ENCODE measurements around the gene EEF1G. TPM values are rescaled to one million over a fixed set of nuclear protein-coding genes. Genes with fewer than 3 reads are reported as not detected.
"Not testable (repeated sequence)": the region's sequence is repeated elsewhere in the genome, so short reads cannot be mapped to it uniquely, and the experiment has no call there.

The EEF1G gene
- total RNA-seq, 4 donors from 2014 or later, result 1,221 to 2,946 (median 2,495) TPM

DNA sequence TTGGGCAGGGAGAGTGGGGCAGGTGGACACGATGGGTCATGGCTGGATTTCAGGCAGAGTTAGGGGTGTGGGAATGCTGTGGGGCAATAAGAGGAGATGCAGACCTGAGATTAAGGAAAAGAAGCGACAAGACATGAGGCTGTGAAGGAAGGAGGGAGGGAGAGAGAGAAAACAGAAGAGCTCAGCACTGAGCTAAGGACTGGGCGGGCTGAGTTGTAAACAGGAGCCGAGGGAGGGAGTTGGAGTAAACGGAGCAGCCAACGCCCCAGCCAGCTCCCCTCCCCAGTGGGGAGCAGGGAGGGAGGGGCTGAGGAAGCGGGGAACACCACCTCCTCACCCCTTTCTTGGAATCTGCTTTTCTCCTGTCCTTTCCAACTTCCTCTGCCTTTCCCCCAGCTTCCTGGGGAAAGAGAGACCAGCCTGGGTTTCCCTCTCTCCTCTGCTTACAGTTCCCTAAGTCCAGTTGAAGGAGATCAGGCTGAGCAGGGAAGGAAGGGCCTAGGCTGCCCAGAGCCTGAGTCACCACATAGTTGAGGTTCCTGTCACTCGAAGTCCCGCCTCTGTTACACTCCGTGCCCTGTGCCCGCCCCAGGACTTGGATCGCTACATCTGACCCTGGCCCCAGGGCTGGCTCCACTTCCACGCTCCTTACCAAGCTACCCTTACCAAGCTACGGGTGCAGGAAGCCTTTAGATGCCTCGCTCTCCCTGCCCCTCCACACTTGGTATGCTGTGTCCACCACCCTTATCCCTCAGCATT lies 20.4 kb downstream of the EEF1G start:
- Histone ChIP-seq H3K4me1 (peaks cover 98% of the 10 kb centered on the region), H3K27me3 (no peaks in the 10 kb centered on the region), H3K9me3 (no peaks in the 10 kb centered on the region), H3K36me3 (peaks cover 3% of the 10 kb centered on the region), H3K4me3 (peak overlapping the region; percentile 36), H3K27ac (peak overlapping the region; percentile 98)
- TF ChIP-seq, protein P1, sequence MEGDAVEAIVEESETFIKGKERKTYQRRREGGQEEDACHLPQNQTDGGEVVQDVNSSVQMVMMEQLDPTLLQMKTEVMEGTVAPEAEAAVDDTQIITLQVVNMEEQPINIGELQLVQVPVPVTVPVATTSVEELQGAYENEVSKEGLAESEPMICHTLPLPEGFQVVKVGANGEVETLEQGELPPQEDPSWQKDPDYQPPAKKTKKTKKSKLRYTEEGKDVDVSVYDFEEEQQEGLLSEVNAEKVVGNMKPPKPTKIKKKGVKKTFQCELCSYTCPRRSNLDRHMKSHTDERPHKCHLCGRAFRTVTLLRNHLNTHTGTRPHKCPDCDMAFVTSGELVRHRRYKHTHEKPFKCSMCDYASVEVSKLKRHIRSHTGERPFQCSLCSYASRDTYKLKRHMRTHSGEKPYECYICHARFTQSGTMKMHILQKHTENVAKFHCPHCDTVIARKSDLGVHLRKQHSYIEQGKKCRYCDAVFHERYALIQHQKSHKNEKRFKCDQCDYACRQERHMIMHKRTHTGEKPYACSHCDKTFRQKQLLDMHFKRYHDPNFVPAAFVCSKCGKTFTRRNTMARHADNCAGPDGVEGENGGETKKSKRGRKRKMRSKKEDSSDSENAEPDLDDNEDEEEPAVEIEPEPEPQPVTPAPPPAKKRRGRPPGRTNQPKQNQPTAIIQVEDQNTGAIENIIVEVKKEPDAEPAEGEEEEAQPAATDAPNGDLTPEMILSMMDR (IDR thresholded peaks at IDR 0.05), result no peak
- TF ChIP-seq POLR2AphosphoS5 (IDR thresholded peaks at IDR 0.05) (peak in 2 of 3 donors; percentile 36 to 46), EP300 (IDR thresholded peaks at IDR 0.05) (no peak), POLR2A (IDR thresholded peaks at IDR 0.05) (peak in 1 of 2 donors; percentile 35)
- DNase-seq (ENCODE audit: low spot score in 2 of 2), result peak; percentile 93 to 94
- 4% methylated on average over 15 of the region's 15 CpGs for WGBS

DNA sequence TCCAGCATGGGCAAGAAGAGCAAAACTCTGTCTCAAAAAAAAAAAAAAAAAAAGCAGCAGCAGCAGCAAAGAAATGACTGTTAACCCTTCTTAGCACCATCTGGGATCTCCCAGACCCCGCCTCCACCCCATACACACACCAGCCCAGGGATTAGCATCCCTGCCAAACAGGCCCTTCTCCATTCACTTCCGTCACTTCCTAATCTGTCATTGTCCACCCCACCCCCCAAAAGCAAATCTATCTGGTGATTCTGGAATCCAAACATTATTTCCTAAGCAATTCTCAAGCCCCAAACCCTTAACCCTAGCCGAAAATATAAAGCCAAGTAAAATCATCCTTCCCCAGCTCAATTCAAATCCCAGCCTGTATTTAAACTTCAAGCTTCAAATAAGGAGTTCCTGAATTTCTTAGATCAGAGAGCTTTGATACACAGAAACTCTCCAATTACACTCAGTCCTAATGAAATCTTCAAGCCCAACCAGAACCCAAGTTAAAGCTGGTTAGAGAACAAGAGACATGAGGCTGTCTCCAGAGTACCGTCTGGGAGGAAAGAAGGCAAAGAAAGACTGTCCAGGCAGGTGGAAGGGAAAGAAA lies 21.1 kb downstream of the EEF1G start:
- 7% methylated on average over 4 of the region's 4 CpGs for WGBS
- no peak for DNase-seq (ENCODE audit: low spot score in 2 of 2)
- peak overlapping the region; percentile 36 for H3K4me3 ChIP-seq

GRCh38 chr11:62550478-62550877 lies 23.2 kb downstream of the EEF1G start:
- not testable (repeated sequence) for H3K27ac ChIP-seq; H3K36me3 ChIP-seq; H3K27me3 ChIP-seq; DNase-seq (ENCODE audit: low spot score in 2 of 2); H3K4me3 ChIP-seq; H3K9me3 ChIP-seq
- peaks cover 83% of the 10 kb centered on the region for H3K4me1 ChIP-seq
- WGBS, result 89% methylated on average over 2 of the region's 2 CpGs

More for the DNA sequence above, 21.1 kb downstream of the EEF1G start:
- TF ChIP-seq POLR2A (IDR thresholded peaks at IDR 0.05) (no peak), EP300 (IDR thresholded peaks at IDR 0.05) (no peak), POLR2AphosphoS5 (IDR thresholded peaks at IDR 0.05) (no peak)
- TF ChIP-seq, protein P1 (IDR thresholded peaks at IDR 0.05), result no peak
- peak overlapping the region; percentile 98 for H3K27ac ChIP-seq
- H3K27me3 ChIP-seq, result no peaks in the 10 kb centered on the region
- H3K4me1 ChIP-seq, result peaks cover 98% of the 10 kb centered on the region
- H3K36me3 ChIP-seq, result no peaks in the 10 kb centered on the region
- no peaks in the 10 kb centered on the region for H3K9me3 ChIP-seq

DNA sequence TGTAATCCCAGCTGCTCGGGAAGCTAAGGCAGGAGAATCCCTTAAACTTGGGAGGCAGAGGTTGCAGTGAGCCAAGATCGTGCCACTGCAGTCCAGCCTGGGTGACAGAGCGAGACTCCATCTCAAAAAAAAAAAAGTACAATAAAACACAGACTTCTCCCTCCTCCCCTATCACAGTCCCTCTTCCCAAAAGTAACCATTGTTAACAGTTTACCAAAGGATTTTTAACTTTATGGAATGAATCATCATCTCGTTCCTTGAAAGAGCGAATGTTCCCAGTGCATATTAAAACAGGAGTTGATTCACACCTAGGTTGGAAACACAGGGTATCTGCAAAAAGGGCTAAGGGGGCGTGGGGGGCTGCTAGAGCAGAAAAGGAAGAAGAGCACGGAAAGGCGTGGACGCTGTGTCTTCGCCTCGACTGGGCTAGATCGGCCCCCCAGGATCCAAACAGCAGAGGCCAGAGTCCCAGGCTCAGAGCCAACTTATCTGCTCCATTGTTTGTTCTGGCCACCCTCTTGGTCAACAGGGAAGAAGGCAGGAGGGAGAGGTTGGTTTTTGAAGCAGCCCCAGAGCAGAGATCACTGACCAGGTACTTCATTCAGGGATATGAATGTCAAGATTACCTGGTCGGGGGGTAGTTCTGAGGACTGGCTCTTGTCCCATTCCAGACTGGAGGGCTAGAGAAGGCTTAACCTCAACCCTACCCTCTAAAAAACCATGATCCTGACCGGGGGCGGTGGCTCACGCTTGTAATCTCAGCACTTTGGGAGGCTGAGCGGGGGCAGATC lies 25.0 kb downstream of the EEF1G start:
- H3K27me3 ChIP-seq, result no peaks in the 10 kb centered on the region
- peak overlapping the region; percentile 98 for H3K27ac ChIP-seq
- H3K4me1 ChIP-seq, result peaks cover 72% of the 10 kb centered on the region
- H3K36me3 ChIP-seq, result no peaks in the 10 kb centered on the region
- H3K4me3 ChIP-seq, result peak overlapping the region; percentile 77
- TF ChIP-seq, protein P1 (IDR thresholded peaks at IDR 0.05), result no peak
- TF ChIP-seq EP300 (IDR thresholded peaks at IDR 0.05), result no peak
- no peak for TF ChIP-seq POLR2AphosphoS5 (IDR thresholded peaks at IDR 0.05)
- TF ChIP-seq POLR2A (IDR thresholded peaks at IDR 0.05), result no peak
- H3K9me3 ChIP-seq, result no peaks in the 10 kb centered on the region
- DNase-seq (ENCODE audit: low spot score in 2 of 2), result no peak
- WGBS, result 63% methylated on average over 17 of the region's 17 CpGs

DNA sequence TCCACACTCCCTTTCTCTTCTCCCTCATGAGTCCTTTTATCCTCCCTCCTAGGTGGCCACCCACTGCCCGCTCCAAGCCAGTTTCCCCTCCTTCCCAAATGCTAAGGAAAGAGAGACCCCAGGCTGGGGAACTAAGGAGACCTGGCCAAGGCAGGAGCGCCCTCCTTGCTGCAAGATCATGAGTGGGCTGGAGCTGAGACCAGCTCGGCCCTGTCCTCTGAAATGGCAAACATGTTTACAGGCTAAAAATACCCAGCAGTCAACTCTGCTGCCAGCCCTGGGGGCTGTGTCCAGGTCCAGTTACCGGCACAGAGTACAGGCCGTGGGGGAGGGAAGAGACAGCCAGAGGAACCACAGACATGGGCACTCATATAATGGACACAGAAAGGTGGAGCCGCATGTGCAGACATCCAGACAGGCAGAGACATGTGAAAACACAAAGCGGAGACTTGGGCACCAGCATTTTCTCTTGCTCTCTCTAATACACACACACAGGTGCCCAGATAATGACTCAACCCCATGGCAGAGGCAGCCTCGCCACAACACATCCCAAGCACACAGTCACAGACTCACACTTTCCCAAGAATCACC lies 25.9 kb downstream of the EEF1G start:
- Histone ChIP-seq H3K36me3 (no peaks in the 10 kb centered on the region), H3K27ac (peak overlapping the region; percentile 98), H3K4me1 (peaks cover 72% of the 10 kb centered on the region), H3K27me3 (no peaks in the 10 kb centered on the region), H3K4me3 (peak overlapping the region; percentile 77), H3K9me3 (no peaks in the 10 kb centered on the region)
- TF ChIP-seq POLR2AphosphoS5 (IDR thresholded peaks at IDR 0.05), result peak in 2 of 3 donors; percentile 24 to 30
- TF ChIP-seq, protein P1 (IDR thresholded peaks at IDR 0.05), result no peak
- TF ChIP-seq EP300 (IDR thresholded peaks at IDR 0.05), result no peak
- 30% methylated on average over 8 of the region's 8 CpGs for WGBS
- DNase-seq (ENCODE audit: low spot score in 2 of 2), result no peak
